BJ (cell line): ENCODE results near the gene ETV6. TPM values are rescaled to one million over a fixed set of nuclear protein-coding genes. Genes with fewer than 3 reads are reported as not detected.

ENCODE experiments used
- CTCF ChIA-PET: fragments of 350-600 bp; formaldehyde crosslinking; extraction: SDS; loops from one replicate; lab custom pipeline; 2021; ENCODE audit warnings: antibody characterized with exemption, inconsistent platforms; lab: Yijun Ruan, JAX
- POLR2A ChIA-PET: fragments of 300-600 bp; sonication (Branson Sonifier 250); formaldehyde crosslinking; extraction: SDS; loops from one replicate; lab custom pipeline; 2021; ENCODE audit warnings: antibody characterized with exemption; lab: Charles Lee
- DNase-seq: peaks from one replicate; pipeline ENCODE4 v3.0.0-alpha.2; 2011; ENCODE audit warnings: low read depth
- H3K27me3 ChIP-seq: 2 replicates; pipeline ENCODE4 v1.6.0; 2011; ENCODE audit warnings: low read length; ENCODE audit not compliant: control insufficient read depth, insufficient read depth
- H3K36me3 ChIP-seq: 2 replicates; pipeline ENCODE4 v1.5.1; 2011; ENCODE audit warnings: low read length; ENCODE audit not compliant: control insufficient read depth, insufficient read depth
- H3K4me3 ChIP-seq: 2 replicates; pipeline ENCODE4 v1.5.1; 2011; ENCODE audit warnings: low read depth, mild to moderate bottlenecking, control low read depth, low read length
- CTCF ChIP-seq: IDR thresholded peaks from 2 replicates; pipeline ENCODE4 v1.5.1; 2011; ENCODE audit warnings: low read depth, mild to moderate bottlenecking, control low read depth, inconsistent platforms, low read length, moderate library complexity; ENCODE audit not compliant: insufficient read depth
- polyA plus RNA-seq: library from polyadenylated mRNA; depleted of rRNA; stranded (reverse); fragments of >200 nt; gene quantifications from 2 replicates; pipeline ENCODE4 v1.2.3, GENCODE V29; 2011

Gene ETV6
- polyA plus RNA-seq, 1 experiment: 10.7 TPM

DNA sequence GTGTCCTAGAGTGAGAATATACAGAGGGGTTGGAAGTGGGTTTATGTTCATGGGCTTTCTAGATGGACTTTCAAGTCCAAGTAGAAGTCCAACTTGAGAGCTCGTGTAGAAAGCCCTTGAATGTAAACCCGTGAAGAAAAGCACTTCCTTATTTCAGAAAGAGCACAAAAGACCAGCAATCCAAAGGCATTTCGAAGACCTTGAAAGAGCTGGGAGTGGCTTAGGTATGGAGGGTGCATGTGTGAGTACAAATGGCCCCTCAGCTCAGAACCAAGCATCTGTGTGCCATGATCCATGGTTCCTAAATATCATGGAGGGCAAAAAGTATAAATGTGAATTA, 160.7 kb downstream of the ETV6 start:
- ChIA-PET POLR2A (no interaction called here), CTCF (interaction anchor here (1.2 kb wide), 1 partner anchor 11 kb away, joined by 3 read pairs; no protein-coding TSS in a partner anchor)
- DNase-seq: no peak
- H3K36me3 ChIP-seq: no peaks in the 10 kb centered on the region
- no peak for TF ChIP-seq CTCF
- no peaks in the 10 kb centered on the region for H3K27me3 ChIP-seq
- no peak overlapping the region for H3K4me3 ChIP-seq

- no peak for DNase-seq
- POLR2A ChIA-PET: no interaction called here
- Histone ChIP-seq H3K36me3 (no peaks in the 10 kb centered on the region), H3K4me3 (no peak overlapping the region), H3K27me3 (no peaks in the 10 kb centered on the region)
- CTCF ChIA-PET: interaction anchor here (1.0 kb wide), 1 partner anchor 14 kb away, joined by 3 read pairs; no protein-coding TSS in a partner anchor
- TF ChIP-seq CTCF: no peak
Measured at GRCh38 chr12:11811008-11811407, 161.5 kb downstream of the ETV6 start.

DNA sequence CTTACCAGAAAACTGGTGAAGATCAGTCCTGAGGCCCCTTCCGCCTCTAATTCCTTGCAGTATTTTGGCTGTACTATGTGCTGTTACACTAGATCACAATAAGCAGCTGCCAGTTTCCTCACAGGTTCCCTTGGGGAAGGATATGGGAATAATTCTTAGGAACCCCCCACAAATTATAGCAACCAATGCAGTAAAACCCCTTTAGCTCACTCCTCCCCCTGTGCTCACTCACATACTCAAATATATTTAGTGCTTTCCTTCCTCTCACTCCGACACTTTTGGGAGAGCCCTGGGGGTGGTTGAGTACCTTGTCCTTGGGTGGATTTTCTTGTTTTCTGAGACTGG, 162.7 kb downstream of the ETV6 start:
- Histone ChIP-seq H3K4me3 (no peak overlapping the region), H3K27me3 (no peaks in the 10 kb centered on the region), H3K36me3 (no peaks in the 10 kb centered on the region)
- no peak for TF ChIP-seq CTCF
- no peak for DNase-seq
- ChIA-PET CTCF (interaction anchor here (0.7 kb wide), 1 partner anchor 257 kb away, joined by 4 read pairs; no protein-coding TSS in a partner anchor), POLR2A (no interaction called here)

- ChIA-PET POLR2A (no interaction called here), CTCF (interaction anchor here (0.7 to 1.4 kb wide), 2 partner anchors 17 to 257 kb away, joined by 3 to 4 read pairs; no protein-coding TSS in a partner anchor)
- no peaks in the 10 kb centered on the region for H3K27me3 ChIP-seq
- TF ChIP-seq CTCF: peak; percentile 18; the same call in 1 of the 2 replicates
- no peaks in the 10 kb centered on the region for H3K36me3 ChIP-seq
- no peak overlapping the region for H3K4me3 ChIP-seq
- DNase-seq: no peak
Measured at GRCh38 chr12:11812586-11813437, 163.3 kb downstream of the ETV6 start.

DNA sequence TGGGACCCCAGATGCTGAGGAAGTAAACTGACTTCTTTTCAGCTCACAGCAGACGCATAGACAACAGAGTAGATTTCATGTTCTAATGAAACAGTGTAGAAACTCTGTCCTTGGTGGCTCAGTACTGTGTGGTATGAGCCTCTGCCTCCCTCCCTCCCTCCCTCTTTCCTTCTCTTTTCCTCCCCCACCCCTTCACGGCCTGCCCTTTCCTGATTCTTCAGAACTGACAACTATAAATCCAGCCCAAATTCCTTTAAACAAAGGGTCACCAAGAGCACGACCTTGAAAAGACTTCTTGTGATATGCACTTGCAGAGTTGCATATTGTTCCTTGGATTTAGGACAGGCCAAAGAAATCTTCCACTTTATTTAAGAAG, 164.0 kb downstream of the ETV6 start:
- Histone ChIP-seq H3K27me3 (no peaks in the 10 kb centered on the region), H3K36me3 (no peaks in the 10 kb centered on the region), H3K4me3 (no peak overlapping the region)
- DNase-seq: no peak
- ChIA-PET POLR2A (no interaction called here), CTCF (interaction anchor here (1.4 to 1.5 kb wide), 2 partner anchors 17 to 218 kb away, joined by 3 read pairs; no protein-coding TSS in a partner anchor)
- no peak for TF ChIP-seq CTCF
